Measurements from ENCODE around the gene SLC6A17.
A peak's percentile ranks its signal among the peaks of the same experiment; 100 is the strongest.

Gene SLC6A17

DNA sequence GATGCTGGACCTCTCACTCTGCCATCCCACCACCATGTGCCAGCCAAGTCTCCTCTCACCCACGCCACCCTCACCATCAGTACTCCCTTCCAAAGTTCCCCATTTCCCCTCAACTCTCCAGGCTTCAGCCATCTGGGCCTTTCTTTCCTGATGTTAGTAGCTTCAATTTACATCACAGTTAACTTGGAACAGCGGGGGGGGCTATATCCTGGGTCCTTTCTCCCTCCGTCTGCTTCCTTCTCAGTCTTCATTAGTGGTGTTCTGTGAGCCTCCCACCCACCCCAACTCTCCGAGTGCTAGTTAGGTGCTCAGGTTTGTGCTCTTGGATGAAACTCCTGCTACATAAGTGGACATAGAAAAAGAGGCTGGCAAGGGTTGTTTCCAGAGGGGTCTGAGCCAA is 91.8 kb downstream of the SLC6A17 start:
- DNase-seq (ENCODE audit: low spot score): no peak

DNA sequence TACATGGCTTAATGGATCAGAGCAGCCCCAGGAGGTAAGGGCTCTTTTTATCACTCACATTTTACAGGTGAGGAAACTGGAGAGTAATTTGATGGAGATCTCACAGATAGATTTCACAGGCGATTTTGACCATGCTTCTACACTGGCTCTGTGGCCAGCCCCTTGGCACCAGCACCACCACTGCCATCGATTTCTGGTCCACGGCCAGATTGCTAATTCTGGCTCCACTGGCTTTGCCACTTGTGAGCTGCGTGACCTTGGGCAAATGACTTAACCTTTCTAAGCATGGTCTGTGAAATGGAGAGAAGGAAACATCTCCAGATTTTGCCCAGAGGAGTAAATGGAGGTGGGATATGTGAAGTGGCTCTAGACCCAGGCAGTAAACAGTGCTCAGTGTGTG is 92.4 kb downstream of the SLC6A17 start:
- no peak for DNase-seq (ENCODE audit: low spot score)

DNA sequence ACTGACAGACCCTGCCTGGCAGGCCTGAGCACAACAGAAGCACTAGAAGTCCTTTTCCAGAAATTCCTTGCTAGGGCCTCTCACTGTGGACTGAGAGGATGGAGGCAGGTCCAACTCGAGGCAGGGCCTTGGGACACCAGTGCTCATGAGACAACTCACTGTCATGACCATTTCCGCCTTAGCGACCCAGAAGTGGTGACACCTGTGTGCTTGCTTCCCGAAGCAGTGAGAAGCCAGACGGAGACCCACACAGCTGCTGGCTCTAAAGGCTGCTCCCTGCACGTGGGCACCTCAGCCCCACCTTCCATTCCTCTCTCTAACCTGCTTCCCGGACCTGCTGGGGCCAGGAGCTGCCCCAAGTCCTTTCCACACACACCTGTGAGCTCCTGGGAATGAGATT is 92.9 kb downstream of the SLC6A17 start:
- DNase-seq (ENCODE audit: low spot score): peak; percentile 31

DNA sequence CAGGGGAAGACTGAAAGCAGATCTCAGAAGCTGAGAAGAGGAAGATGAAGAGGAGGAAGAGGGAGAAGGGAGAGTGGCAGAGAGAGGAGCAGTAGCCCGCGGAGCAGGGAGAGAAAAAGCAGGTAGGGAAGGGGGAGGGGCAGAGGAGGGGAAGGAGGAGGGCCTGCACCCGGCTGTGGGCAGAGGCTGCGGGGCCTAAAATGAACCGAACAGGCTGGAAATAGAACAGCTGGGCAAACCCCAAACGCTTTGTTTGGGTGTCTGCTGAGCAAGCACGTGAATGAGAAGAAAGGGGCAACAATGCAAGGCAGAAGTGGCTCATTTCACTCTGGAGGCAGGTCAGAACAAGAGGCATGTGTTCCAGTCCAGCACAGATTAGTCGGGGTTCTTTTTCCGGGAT is 93.3 kb downstream of the SLC6A17 start:
- DNase-seq (ENCODE audit: low spot score): peak; percentile 61

DNA sequence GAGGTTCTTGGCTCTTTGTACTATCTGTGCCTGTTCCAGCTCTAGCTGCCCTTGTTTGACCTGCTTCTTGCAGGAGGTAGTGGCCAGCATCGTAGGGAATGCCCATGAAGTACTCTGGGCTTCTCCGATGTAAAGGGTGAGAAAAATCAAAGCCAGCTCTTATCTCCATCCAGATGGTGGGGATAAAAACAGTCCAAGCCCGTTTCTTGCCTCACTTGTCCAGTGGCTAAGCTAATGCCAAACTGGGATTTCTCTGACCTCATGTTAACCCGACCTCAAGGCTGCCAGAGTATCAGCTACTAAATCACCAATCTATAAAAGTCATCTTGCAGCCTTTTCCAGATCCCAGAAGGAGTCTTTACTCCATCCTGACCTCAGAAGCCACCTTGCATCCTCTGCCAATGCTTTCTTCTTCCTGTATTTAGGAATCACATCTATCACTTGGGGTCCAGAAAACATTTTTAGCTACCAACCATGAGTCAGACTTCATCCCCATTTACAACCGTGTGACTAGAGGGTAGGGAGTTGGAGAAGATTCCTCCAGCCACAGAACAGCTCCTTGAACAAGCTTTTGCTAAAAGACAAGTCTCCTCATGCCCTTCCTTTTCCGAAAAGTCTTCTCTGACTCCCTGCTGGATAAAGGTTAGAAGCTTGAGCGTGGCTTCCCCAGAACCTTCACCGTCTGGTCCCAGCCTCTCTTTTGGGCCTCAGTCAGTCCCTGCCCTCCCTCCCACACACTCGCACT is 95.8 kb downstream of the SLC6A17 start:
- no peak for DNase-seq (ENCODE audit: low spot score)

DNA sequence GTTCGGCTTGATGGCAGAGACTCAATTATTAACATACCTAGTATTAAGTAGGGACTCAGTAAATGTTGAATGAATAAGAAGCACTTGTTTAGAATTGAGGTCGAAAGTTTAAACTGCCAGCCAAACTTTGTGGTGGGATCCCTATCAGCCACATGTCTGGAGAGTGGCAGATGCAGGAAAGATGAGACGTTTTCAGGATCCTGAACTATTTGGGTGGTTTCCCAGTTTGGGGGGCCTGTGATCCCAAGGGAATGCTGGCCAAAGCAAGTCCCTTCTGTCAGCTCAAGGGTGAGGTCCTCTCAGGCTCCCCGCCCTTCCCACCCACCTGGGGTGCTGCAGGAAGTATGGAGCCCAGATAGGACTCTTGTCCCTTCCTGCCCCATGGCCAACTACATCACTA is 98.5 kb downstream of the SLC6A17 start:
- DNase-seq (ENCODE audit: low spot score): no peak

DNA sequence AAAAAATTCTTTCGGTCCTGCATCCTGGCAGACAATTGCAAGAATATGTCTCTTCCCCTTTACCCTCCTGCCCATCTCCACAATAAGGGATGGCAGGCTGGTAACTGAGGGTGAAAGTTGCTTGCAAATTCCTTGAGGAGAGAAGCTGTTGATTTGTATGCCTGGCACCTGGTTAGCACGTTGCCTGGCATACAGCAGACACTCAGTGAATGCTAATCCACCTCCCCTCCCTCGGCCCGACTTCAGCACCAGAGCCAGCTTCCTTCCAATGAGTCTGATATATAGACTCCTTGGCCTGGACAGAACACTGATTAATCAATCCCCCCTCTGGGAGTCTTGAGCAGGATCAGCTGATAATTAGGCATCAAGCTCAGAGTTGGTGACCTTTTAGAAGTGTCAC is 99.0 kb downstream of the SLC6A17 start:
- DNase-seq (ENCODE audit: low spot score): no peak

DNA sequence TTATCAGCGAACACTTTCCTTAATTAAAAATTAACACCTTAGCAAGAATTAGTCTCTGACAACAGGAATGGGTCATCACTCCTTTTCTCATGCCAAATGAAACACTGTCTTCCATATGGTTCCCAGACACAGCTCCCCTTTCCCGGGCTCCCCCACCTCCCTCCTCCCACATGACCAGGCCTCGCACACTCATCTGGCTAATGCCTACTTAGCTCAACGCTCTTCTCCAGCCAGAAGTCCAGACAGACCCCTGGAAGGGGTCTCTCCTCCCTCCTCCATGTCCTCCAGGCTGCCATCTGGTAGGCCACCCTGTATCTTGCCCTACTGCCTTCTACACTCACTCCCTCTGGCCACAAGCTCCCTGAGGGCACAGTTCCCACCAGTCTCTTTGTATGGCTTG is 99.7 kb downstream of the SLC6A17 start:
- DNase-seq (ENCODE audit: low spot score): no peak

DNA sequence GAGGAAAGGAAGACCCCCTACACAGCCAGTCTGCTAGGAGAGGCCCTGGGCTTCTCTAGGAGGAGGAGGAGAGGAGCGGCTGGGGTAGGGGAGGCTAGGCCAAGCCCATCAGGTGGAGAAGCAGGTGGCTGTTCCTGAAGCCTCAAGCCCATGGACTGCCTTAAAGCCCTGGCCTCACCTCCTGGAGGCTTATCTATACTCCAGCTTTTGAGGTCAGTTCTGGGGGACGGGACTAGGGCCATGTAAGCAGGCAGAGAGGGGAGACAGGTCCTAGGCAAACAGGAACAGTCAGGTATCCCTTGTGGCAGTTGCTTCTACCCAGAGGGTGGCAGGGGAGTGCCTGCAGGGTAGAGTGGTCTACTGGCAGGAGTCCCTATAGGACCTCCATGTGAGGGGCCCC is 100.5 kb downstream of the SLC6A17 start:
- DNase-seq (ENCODE audit: low spot score): no peak

Data from germinal center (tissue), 1 donor.